ENCODE data around the gene SLC9A9. TPM values are rescaled to one million over a fixed set of nuclear protein-coding genes. Genes with fewer than 3 reads are reported as not detected.
"Not testable (repeated sequence)": the region's sequence is repeated elsewhere in the genome, so short reads cannot be mapped to it uniquely, and the experiment has no call there.

The SLC9A9 gene
- total RNA-seq, 1 donor from 2014 or later = 21.0 TPM

- no peak for DNase-seq (ENCODE audit: low spot score)
Measured at GRCh38 chr3:143295201-143296080, 552.8 kb downstream of the SLC9A9 start.

- DNase-seq (ENCODE audit: low spot score) = no peak
Measured at GRCh38 chr3:143294188-143294587, 554.1 kb downstream of the SLC9A9 start.

- no peak for DNase-seq (ENCODE audit: low spot score)
Measured at GRCh38 chr3:143291836-143292447, 556.3 kb downstream of the SLC9A9 start.

GRCh38 chr3:143288944-143289343, 559.3 kb downstream of the SLC9A9 start:
- no peak for DNase-seq (ENCODE audit: low spot score)

GRCh38 chr3:143287403-143287802, 560.9 kb downstream of the SLC9A9 start:
- no peak for DNase-seq (ENCODE audit: low spot score)

GRCh38 chr3:143286392-143287010, 561.8 kb downstream of the SLC9A9 start:
- no peak for DNase-seq (ENCODE audit: low spot score)

GRCh38 chr3:143283432-143284128, 564.7 kb downstream of the SLC9A9 start:
- DNase-seq (ENCODE audit: low spot score) = no peak

- no peak for DNase-seq (ENCODE audit: low spot score)
Measured at GRCh38 chr3:143280984-143281383, 567.3 kb downstream of the SLC9A9 start.

- not testable (repeated sequence) for DNase-seq (ENCODE audit: low spot score)
Measured at GRCh38 chr3:143279567-143279966, 568.7 kb downstream of the SLC9A9 start.

- DNase-seq (ENCODE audit: low spot score) = no peak
Measured at GRCh38 chr3:143278721-143279120, 569.5 kb downstream of the SLC9A9 start.

GRCh38 chr3:143277531-143277930, 570.7 kb downstream of the SLC9A9 start:
- DNase-seq (ENCODE audit: low spot score) = no peak

GRCh38 chr3:143276592-143276991, 571.7 kb downstream of the SLC9A9 start:
- DNase-seq (ENCODE audit: low spot score) = no peak

- DNase-seq (ENCODE audit: low spot score) = no peak
Measured at GRCh38 chr3:143273975-143274690, 574.1 kb downstream of the SLC9A9 start.

- DNase-seq (ENCODE audit: low spot score) = no peak
Measured at GRCh38 chr3:143271136-143271535, 577.1 kb downstream of the SLC9A9 start.

GRCh38 chr3:143269741-143270140, 578.5 kb downstream of the SLC9A9 start:
- DNase-seq (ENCODE audit: low spot score) = no peak

GRCh38 chr3:143267989-143268388, 580.3 kb downstream of the SLC9A9 start:
- DNase-seq (ENCODE audit: low spot score) = no peak

- DNase-seq (ENCODE audit: low spot score) = no peak
Measured at GRCh38 chr3:143266927-143267326, 581.3 kb downstream of the SLC9A9 start.

- no peak for DNase-seq (ENCODE audit: low spot score)
Measured at GRCh38 chr3:143266511-143266910, 581.8 kb downstream of the SLC9A9 start.

- no peak for DNase-seq (ENCODE audit: low spot score)
Measured at GRCh38 chr3:143265501-143266070, 582.7 kb downstream of the SLC9A9 start.

- DNase-seq (ENCODE audit: low spot score) = no peak
Measured at GRCh38 chr3:143263852-143264513, 584.3 kb downstream of the SLC9A9 start.

All from mesenteric fat pad (tissue), 1 donor.